Epidermal melanocyte (primary cell): Measurements from ENCODE around the gene PDZRN4.
"Not testable (repeated sequence)": the region's sequence is repeated elsewhere in the genome, so short reads cannot be mapped to it uniquely, and the experiment has no call there.

ENCODE experiments used
- DNase-seq: peaks from one replicate; pipeline ENCODE4 v3.0.0; 2011; ENCODE audit warnings: low spot score; ENCODE audit not compliant: insufficient read length

Gene PDZRN4

DNA sequence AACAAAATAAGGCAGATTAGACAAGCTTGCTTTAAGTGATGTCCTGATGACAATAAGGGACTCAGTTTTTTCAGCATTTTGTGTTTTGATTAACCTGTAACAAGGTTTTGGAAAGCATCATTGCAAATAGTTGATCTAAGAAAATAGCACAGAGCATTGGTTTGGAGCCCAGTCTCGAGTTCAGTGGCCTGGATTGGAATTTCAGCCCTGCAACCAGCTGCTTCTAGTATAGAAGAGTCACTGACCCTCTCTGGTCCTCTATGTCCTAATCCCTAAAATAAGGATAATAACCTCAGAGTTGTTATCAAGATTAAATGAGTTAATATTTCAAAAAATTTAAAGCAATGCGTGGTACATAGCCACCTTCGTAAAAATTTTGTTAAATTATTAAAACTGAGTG is 25.5 kb downstream of the PDZRN4 start:
- no peak for DNase-seq

- DNase-seq = no peak
Measured at GRCh38 chr12:41217727-41218126, 29.6 kb downstream of the PDZRN4 start.

DNA sequence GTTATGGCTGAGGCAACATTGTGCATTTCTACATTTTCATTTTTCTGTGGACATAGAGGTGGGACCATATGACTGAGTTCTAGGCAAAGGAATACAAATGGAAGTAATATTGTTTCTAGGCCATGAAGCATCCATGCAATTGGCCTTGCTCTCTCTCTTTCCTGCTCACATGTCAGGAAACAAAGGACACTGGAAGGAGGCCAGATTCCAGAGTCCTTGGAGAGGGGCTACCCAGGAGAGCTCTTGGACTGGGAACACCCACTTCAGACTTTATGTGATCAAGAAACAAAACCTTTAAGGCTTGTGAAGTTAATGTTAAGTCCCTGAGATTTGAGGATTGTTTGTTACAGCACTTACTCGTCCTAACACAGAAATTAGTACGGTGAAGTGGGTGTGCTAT is 32.8 kb downstream of the PDZRN4 start:
- DNase-seq = no peak

DNA sequence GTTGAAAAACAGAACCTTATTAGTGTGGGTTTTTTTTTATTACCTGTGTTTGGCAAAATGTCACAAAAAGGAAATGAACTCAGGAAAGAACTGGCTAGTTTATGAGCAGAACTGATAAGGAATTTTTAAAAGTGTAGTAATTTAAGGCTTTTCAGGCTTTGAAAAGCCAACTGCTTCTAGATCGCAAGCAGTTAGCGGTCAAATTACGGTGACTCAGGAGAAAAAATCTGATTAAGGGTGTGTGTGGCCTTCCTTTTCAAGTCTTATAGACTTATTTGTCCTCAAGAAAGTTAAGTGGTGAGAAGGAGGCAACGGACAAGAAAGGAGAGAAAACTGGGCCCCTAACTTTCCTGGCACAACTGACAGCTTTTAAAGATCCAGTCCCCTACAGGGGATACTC is 33.4 kb downstream of the PDZRN4 start:
- DNase-seq = no peak

- no peak for DNase-seq
Measured at GRCh38 chr12:41223600-41223999, 35.5 kb downstream of the PDZRN4 start.

DNA sequence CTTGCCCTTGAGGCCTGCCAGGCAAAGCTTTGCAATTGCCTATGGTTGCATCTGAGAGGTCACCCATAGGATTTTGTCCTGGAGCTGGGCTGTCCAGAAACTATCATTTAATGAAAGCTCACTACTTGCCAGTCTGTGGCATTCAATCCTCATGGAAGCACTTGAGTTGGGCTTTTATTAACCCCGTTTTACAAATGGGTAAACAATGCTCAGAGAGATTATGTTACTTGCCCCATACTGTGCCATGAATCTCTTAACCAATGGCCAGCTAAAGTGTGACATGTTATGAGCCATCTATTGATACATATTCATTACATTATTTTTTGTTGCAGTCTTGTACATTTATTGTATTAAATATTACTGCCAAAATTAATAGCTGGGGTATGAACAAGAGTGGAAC is 35.9 kb downstream of the PDZRN4 start:
- no peak for DNase-seq

DNA sequence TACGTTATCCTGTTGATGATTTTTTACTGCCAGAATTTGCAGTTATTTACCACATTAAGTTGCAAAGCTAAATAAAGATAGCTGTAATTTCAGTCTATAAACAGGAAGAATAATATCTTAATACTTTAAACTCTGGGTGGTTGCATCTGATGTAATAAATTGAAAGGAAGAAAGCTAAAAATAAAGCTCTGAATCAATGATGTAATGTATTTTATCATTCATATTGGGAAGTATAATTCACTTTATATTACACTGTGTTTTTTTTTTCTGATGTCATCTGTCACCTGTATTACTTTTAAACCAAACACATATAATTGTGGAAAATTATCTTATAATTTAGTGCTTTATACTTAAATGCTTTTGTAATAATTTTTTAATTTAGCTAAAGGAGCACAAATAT is 37.1 kb downstream of the PDZRN4 start:
- DNase-seq = no peak

DNA sequence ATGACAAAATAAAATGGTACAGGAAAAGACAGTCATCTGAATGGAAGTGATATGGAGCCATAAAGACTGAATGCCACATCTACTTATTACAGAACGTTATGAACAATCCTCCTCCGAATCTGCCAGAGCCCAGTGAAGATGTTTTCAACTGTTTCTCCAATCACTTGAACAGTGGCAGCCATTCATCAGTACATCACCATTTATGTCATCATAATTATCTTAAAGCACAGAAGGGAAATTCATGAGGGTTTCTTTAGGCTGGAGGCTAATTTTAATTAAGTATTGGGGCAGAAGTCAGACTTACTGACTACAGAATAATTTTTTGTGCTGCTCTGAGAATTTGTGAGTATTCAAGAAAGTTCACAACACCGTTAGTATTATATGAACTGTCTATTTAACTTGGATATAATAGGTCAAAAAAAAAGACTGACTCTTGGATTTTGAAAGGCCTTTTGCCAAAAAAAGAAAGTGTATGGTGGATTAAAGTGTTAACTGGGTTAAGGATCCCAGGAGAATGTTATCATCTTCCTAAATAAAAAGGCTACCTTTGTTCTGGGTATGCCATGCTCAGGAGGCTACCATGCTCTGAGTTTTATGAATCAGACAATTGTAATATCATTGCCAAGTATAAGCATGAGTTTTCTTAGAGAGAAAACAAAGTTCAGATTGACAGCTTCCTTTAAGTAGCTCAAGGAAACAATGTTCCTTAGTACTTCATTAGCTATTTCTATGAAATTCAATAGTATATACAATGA is 40.1 kb downstream of the PDZRN4 start:
- peak; percentile 23 for DNase-seq

DNA sequence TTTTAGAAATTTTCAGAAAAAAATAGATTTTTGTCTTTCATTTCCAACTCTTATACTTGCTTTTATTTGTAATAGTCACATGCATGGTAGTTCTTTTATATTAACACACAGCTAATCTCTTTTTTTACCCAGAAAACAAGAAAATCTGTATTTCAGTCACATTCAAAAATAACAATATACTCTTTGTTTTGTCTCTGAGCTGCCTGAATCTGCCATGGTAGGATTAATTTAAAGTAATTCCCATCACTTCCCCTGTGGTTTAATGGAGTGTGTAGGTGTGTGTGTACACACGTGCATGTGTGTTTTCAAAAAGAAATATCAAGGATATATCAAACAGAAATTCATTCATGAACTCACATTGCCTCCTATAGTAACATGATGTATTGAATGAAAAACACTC is 42.6 kb downstream of the PDZRN4 start:
- no peak for DNase-seq

DNA sequence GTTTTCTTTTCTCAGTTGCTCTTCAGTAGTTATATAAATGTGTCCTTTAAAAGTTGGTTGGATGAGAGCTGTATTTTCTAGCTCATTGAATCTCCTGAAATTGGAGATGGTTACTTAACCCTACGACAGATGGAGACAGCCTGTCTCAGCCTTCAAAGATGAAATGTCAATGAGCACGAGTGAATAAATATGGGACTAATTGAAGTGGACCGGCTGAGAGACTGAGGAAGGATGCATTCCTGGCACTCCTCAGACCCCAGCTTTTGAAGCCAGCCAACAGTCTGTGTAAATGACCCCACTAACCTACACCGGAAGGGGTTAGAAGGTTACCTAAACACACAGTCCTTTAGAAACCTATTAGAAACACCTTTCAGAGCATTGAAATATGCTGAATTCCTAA is 46.6 kb downstream of the PDZRN4 start:
- DNase-seq = no peak

GRCh38 chr12:41242603-41243002 is 54.5 kb downstream of the PDZRN4 start:
- no peak for DNase-seq

GRCh38 chr12:41248391-41248790 is 60.3 kb downstream of the PDZRN4 start:
- no peak for DNase-seq

GRCh38 chr12:41250748-41251147 is 62.6 kb downstream of the PDZRN4 start:
- DNase-seq = no peak

DNA sequence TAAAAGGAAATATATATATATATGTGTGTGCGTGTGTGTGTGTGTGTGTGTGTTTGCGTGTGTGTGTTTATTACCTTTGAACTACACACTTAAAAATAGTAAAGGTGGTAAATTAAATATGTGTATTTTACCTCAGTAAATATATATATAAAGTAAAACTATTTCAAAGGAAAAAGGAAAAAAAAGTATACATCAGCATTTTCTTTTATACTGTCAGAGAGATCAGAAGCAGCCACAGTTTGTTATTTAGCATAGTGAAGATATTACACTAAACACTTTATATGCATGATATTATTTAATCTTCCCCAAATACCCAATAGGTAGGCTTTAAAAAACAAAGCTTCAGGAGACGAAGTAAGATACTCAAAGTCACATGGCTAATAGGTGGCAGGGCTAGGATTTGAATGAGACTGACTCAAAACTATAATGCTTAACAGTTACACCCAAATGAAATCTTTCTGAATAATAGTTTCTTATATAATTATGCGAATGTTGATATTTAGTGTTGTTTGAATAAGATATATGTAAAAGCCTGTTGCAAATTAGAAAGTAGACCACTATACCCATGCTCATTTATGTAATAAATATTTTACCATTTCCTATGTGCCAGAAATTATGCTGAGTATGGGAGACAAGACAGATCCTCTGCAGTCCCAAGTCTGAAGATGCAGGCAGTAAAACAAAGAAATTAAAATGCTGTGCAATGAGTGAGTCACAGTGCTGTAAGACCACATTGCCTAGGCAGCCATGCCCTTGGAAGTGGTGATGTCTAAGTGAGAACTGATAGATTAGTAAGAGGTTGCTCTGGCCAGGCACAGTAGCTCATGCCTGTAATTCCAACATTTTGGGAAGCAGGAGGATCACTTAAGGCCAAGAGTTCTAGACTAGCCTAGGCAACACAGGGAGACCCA is 66.1 kb downstream of the PDZRN4 start:
- DNase-seq = no peak

DNA sequence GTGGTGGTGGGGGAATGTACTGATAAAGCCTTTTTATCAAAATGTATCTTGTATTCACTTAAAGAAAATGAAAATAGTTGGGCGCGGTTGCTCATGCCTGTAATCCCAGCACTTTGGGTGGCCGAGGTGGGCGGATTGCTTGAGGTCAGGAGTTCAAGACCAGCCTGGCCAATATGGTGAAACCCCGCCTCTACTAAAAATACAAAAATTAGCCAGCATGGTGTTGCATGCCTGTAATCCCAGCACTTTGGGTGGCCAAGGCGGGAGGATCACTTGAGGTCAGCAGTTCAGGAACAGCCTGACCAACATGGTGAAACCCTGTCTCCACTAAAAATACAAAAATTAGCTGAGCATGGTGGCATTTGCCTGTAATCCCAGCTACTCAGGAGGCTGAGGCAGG is 75.1 kb downstream of the PDZRN4 start:
- DNase-seq = not testable (repeated sequence)

- peak; percentile 25 for DNase-seq
Measured at GRCh38 chr12:41264281-41264680, 76.2 kb downstream of the PDZRN4 start.

DNA sequence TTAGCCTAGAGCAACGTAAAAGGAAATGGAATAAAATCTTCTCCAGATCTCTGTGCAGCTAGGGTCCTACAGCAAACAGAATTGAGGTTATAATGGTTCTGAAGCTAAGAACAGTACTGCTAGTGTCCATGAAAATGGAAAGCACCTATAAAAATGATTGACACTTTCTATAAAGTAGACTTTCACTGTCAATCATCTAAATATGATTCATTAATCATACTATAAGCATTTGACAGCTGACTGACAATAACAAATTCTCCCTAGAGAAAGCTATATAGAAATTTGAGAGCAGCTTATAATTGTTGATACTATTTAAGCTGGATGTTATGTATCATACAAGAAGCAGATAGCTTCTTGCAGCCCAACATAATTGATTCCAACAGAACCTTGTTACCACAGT is 80.9 kb downstream of the PDZRN4 start:
- DNase-seq = no peak

DNA sequence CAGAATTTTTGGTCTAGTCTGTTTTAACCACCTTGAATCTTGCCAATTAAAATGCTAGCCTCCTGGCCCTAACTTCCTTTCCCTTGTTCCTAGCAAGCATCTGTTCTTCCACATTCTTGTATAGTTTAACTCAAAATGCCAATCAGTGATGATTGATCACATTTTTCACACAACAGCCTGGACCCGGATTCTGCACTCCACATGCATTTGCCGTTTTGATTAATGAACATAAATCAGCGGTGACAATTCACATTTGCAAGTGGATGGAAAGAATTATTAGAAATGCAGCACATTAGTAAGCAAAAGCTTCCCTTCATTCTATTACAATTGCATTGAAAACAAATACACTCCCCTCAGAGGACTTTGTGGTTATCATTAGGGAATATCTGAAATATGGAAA is 83.4 kb downstream of the PDZRN4 start:
- DNase-seq = no peak

GRCh38 chr12:41274643-41275042 is 86.5 kb downstream of the PDZRN4 start:
- no peak for DNase-seq

GRCh38 chr12:41277100-41277945 is 89.2 kb downstream of the PDZRN4 start:
- DNase-seq = peak; percentile 37

DNA sequence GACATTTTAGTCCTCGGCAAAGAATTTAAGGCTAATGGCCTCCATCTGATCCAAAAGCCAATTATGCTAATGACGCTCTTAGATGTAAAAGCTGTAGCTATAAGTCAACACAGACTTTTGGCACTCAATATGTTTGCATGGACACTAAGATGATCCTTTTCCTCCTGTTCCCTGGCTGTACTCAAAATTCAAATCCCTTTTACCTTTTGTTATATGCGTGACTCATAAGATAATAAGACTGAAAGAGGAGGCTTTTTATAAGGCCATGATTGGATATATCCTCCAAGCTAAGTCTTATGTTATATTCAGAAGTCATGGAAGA is 89.8 kb downstream of the PDZRN4 start:
- DNase-seq = no peak
